Measurements from ENCODE around the gene DHRSX.

GRCh38 chrX:2483398-2484060 is 17.2 kb downstream of the DHRSX start:
- no peak for TF ChIP-seq CTCF (IDR thresholded peaks at IDR 0.05)
- TF ChIP-seq POLR2A (IDR thresholded peaks at IDR 0.05): no peak

All from adrenal gland (tissue), 5 donors.